Measurements from ENCODE around the gene LCA5.
A peak's percentile ranks its signal among the peaks of the same experiment; 100 is the strongest.
"Not testable (repeated sequence)": the region's sequence is repeated elsewhere in the genome, so short reads cannot be mapped to it uniquely, and the experiment has no call there.

Gene LCA5

GRCh38 chr6:79538106-79538971, 1.1 kb upstream of the LCA5 start:
- DNase-seq (ENCODE audit: low spot score): no peak

- DNase-seq (ENCODE audit: low spot score): peak; percentile 26
Observed at GRCh38 chr6:79536585-79536953, 661 bp downstream of the LCA5 start.

GRCh38 chr6:79529567-79529966, 7.7 kb downstream of the LCA5 start:
- DNase-seq (ENCODE audit: low spot score): not testable (repeated sequence)

DNA sequence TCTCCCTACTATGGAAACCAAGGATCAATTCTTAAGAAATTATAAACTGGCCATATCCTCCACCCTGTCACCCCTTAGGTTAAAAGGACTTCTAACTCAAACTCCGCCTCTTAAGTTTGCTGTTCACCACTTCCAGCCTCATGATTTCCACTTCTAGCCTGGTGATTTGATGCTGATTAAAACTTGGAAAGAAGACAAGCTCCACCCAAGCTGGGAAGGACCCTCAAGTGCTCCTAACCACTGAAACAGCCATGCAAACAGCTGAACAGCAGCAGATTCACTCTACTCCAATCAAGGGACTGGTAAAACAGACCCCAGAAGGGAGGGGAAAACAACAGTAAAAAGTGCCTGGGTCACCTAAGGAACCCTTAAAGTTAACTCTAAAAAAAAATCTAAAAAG, 10.3 kb downstream of the LCA5 start:
- DNase-seq (ENCODE audit: low spot score): no peak

DNA sequence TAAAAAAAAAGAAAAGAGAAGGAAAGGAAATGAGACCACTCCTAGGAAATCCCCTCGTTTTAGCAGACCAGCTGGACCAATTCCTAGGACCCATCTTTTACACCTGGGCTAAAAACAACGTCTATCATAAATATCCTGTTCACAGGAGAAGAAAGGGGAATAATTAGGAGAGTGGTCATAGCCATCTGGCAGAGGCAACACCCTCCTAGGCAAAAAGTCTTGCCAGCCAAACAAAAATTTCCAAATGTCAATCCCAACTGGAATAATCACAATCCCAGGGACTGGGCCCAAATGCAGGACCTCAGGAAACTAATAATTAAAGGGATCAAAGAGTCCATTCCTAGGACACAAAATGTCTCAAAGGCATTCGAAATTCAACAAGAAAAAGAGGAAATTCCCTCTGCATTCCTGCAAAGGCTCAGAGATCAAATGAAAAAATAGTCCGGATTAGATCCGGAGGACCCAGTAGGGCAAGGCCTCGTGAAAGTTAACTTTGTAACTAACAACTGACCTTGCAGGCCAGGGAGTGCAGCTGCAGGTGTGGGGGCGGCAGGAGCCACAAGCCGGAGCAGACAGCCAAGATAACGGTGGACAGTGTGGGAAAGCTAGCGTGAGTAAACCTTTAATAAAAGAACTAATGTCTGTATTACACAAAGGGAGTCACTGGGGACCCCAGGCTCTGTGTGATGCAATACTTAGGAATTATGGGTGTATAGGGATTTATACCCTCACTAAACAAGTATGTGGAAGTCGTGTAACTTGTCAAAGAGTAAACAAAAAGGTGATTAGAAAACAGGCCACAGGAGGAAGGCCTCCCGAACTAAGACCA, 11.7 kb downstream of the LCA5 start:
- no peak for DNase-seq (ENCODE audit: low spot score)

- no peak for DNase-seq (ENCODE audit: low spot score)
Observed at GRCh38 chr6:79524065-79524464, 13.2 kb downstream of the LCA5 start.

DNA sequence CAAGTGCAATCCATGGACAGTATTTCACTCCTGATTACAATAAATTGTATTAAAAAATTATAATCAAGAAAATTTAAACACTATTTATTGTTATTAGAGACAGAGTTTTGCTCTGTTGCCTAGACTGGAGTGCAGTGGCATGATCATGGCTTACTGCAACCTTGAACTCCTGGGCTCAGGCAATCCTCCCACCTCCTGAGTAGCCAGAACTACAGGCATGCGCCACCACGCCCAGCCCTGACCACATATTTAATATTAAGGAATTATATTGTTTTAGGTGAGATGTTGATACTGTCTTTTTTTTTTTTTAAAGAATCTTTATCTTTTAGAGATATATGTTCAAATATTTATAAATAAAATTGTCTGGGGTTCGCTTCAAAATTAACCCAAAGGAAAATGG, 14.6 kb downstream of the LCA5 start:
- DNase-seq (ENCODE audit: low spot score): no peak

GRCh38 chr6:79520534-79520933, 16.7 kb downstream of the LCA5 start:
- no peak for DNase-seq (ENCODE audit: low spot score)

GRCh38 chr6:79518842-79519241, 18.4 kb downstream of the LCA5 start:
- no peak for DNase-seq (ENCODE audit: low spot score)

- no peak for DNase-seq (ENCODE audit: low spot score)
Observed at GRCh38 chr6:79515436-79515835, 21.8 kb downstream of the LCA5 start.

- no peak for DNase-seq (ENCODE audit: low spot score)
Observed at GRCh38 chr6:79513111-79513510, 24.1 kb downstream of the LCA5 start.

GRCh38 chr6:79512014-79512413, 25.2 kb downstream of the LCA5 start:
- DNase-seq (ENCODE audit: low spot score): no peak

GRCh38 chr6:79510707-79511106, 26.5 kb downstream of the LCA5 start:
- no peak for DNase-seq (ENCODE audit: low spot score)

GRCh38 chr6:79506251-79506650, 31.0 kb downstream of the LCA5 start:
- no peak for DNase-seq (ENCODE audit: low spot score)

GRCh38 chr6:79504372-79504771, 32.9 kb downstream of the LCA5 start:
- DNase-seq (ENCODE audit: low spot score): no peak

DNA sequence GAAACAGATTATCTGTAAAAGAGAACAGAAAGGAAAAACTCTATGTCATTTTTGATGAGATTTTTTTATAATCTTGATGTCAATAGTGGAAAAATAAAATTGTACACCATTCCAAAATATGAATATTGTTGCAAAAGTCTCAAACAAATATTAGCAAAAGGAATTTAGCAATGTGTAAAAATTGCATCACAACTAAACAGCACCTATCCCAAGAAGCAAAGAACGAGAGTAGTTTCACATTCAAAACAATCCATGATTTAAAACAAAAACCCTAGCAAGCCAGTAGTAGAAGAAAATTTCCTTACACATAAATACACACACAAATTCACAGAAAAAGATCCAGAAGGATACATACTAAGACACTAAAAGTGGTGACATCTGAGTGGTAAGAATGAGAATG, 38.4 kb downstream of the LCA5 start:
- peak; percentile 17 for DNase-seq (ENCODE audit: low spot score)

- DNase-seq (ENCODE audit: low spot score): no peak
Observed at GRCh38 chr6:79495246-79495645, 42.0 kb downstream of the LCA5 start.

- no peak for DNase-seq (ENCODE audit: low spot score)
Observed at GRCh38 chr6:79494841-79495240, 42.4 kb downstream of the LCA5 start.

DNA sequence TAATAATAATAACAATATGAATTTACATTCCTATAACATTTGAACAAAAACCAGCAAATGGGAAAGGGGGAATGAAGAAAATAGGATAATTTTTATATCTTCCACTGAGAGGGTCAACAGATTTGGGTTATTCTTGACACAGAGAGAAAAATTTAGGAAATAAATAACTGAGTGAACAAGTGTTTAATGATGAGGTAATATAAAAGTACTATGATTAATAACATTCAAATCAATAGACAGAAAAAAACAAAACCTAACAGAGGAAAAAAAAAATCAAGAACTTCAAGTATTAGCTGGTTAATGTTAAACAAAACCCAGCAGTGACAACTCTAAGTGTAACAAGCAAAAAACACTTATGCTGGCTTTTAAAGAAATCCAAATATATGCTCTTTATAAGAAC, 66.5 kb downstream of the LCA5 start:
- no peak for DNase-seq (ENCODE audit: low spot score)

- no peak for DNase-seq (ENCODE audit: low spot score)
Observed at GRCh38 chr6:79469376-79470246, 67.6 kb downstream of the LCA5 start.

DNA sequence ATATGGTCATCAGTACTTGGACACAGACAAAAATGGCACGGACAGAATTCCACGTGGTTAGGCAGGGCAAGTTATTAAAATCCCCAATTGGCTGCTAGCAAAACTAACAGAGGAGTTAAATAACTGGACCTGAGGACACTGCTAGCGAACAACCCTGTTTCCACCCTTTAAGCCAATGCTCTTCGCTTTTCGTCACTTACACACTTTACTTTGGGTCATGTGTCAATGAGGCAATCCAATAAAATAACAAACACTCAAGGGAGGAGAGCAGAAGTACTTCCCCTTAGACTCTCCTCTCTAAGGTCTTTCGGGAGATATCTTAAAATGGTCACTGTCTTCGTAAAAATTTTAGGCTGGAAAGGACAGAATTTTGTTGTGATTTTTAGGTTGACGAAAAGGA, 68.6 kb downstream of the LCA5 start:
- no peak for DNase-seq (ENCODE audit: low spot score)

- peak; percentile 5 for DNase-seq (ENCODE audit: low spot score)
Observed at GRCh38 chr6:79468116-79468515, 69.1 kb downstream of the LCA5 start.

All from GM03348 (cell line).